Measurements from ENCODE around the gene PLCB1.

PLCB1 gene

DNA sequence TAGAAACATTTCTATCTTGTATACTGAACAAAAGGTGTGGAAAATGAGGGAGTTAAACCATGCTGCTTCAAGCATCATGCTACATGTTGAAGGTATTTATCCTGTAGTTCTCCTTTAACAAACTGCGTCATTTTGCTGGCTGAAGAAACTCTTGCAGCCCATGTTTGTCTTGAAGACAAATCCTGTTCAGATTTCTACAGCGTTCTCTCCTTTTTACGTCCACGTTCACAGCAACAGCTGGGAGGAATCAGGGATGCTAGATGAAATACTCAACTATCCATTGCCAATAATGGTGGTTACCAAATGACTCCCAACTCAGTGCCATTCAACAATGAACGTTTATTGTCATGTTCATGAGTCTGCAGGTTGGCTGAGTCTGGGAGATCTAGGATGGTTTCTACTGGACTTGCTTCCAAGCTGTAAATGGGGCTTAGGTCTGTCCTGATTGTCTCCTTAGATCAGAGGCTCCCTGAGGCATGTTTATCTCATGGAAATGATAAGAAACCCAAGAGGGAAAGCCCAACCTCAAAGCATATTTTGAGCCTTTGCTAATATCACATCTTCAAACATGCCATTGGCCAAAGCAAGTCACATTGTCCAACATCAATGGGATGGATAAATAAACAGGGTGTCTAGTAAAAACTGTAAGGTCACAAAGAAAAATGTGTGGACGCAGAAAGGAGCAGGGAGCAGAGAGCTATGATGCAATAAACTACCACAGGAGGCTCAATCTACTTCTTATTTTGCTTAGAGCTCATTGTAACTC, 2.7 kb upstream of the PLCB1 start:
- DNase-seq (ENCODE audit: low read depth in 2 of 2), result no peak

DNA sequence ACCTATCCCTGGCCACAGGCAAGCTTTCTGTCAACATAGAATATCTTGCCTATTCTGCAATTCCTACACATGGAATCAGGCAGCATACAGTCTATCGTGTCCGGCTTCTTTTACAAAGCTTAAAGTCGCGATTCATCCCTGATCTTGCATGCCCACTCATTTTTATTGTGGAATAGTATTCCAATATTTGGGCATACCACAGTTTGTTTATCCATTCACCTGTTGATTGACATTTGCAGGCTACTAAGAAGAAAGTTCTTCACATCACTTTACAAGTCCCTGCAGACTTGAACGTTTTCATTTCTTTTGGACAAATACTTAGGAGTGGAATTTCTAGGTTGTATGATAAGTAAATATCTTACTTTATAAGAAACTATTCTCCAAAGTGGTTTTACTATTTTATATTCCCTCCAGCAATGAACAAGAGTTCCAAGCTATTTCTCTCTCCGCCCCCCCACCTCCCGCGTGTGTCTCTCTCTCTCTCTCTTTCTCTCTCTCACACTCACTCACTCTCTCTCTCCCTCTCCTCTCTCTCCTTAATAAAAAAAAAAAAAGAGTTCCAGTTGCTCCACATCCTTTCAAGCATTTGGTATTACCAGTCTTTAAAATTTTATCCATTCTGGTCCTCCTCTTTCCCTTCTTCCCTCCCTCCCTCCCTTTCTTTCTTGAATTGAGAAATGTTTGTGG, 1.1 kb upstream of the PLCB1 start:
- DNase-seq (ENCODE audit: low read depth in 2 of 2), result no peak

GRCh38 chr20:8132484-8133309, 631 bp downstream of the PLCB1 start:
- DNase-seq (ENCODE audit: low read depth in 2 of 2), result no peak

GRCh38 chr20:8133310-8133768, 1.3 kb downstream of the PLCB1 start:
- no peak for DNase-seq (ENCODE audit: low read depth in 2 of 2)

GRCh38 chr20:8133851-8134451, 1.9 kb downstream of the PLCB1 start:
- no peak for DNase-seq (ENCODE audit: low read depth in 2 of 2)

DNA sequence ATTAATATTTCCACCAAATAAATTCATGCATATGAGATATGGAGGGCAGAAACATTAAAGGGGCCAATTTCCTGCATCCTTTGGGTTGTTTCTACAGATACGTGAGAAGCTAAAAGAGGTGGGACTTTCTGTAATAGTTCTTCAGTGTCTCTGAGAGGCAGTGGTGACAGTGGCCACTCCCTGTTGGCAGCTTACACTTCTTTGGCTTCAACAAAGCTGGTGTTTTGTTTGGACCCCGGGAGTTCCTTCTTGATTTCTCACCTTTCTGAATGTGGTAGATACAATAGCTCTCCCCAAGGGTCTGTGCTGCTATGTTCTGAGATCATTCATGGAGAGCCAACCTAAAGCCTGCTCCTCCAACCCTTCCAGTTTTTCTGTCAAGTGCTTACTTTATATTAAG, 7.8 kb downstream of the PLCB1 start:
- no peak for DNase-seq (ENCODE audit: low read depth in 2 of 2)

DNA sequence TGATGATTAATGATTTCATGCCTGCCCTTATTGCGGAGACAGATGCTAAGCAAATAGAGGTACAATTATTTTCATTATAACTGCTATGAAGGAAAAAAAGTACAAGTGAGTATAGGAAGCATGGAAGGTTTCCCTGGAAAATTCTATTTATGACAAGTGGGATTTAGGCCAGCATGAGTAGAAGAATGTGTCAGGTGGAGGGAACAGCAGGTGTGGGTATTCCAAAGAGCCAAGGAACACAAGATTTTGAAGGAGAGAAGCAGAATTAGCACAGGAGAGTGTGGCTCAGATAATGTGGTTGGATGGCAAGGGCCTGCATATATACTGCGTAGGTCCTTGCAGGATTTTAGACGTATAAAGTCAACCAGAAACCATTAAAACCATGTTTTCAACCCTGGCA, 11.4 kb downstream of the PLCB1 start:
- DNase-seq (ENCODE audit: low read depth in 2 of 2), result no peak

- DNase-seq (ENCODE audit: low read depth in 2 of 2), result no peak
Observed at GRCh38 chr20:8144282-8145245, 12.5 kb downstream of the PLCB1 start.

GRCh38 chr20:8145246-8146168, 13.4 kb downstream of the PLCB1 start:
- no peak for DNase-seq (ENCODE audit: low read depth in 2 of 2)

DNA sequence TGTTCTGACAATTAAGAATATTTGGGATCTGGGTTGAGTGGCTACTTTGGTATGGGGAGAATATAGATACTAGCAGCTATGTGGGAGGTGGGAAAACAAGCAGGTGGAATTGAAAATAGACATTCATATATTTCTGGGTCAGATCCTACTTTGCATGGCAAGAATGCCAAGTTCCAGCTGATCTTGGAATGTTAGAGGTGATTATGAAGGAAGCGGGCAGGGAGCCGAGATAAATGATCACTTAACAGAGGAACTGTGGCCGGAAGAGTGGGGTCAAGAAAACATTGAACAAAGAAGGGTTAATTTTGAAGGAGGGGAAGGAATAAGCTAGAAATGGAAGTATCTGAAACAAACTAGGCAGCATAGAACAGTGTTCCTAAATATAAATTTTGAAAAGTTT, 15.4 kb downstream of the PLCB1 start:
- no peak for DNase-seq (ENCODE audit: low read depth in 2 of 2)

DNA sequence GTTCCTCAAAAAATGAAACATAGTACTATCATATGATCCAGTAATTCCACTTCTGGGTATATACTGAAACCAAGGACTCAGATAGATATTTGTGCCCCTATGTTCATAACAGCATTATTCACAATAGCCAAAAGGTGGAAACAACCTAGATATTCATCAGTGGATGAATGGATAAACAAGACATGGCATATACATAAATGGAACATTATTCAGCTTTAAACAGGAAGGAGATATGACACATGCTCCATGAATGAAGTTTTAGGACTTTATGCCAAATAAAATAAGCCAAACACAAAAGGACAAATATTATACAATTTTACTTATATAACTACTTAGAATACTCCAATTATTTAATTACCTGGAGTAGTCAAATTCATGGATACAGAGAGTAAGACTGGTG, 16.4 kb downstream of the PLCB1 start:
- no peak for DNase-seq (ENCODE audit: low read depth in 2 of 2)

GRCh38 chr20:8150591-8150990, 18.5 kb downstream of the PLCB1 start:
- DNase-seq (ENCODE audit: low read depth in 2 of 2), result no peak

- no peak for DNase-seq (ENCODE audit: low read depth in 2 of 2)
Observed at GRCh38 chr20:8151372-8151771, 19.3 kb downstream of the PLCB1 start.

DNA sequence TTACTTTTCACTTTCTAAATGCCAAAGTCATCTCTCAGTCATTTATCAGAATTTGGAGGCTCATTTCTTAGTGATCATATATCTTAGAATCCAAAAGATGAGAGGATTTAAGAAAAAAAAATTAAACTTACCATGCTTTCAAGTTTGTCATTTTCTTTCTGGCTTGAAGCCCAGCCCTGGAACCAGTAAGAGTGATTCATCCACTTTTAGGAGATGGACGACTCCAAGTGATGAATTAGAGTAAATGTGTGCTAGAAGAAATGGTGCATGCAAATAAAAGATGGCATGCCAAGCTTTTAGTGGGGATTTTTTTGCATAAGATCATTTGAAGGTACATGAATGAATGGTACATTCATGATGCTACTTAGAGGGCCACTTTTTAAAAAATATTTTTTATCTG, 20.1 kb downstream of the PLCB1 start:
- DNase-seq (ENCODE audit: low read depth in 2 of 2), result no peak

GRCh38 chr20:8152847-8153246, 20.8 kb downstream of the PLCB1 start:
- DNase-seq (ENCODE audit: low read depth in 2 of 2), result no peak

DNA sequence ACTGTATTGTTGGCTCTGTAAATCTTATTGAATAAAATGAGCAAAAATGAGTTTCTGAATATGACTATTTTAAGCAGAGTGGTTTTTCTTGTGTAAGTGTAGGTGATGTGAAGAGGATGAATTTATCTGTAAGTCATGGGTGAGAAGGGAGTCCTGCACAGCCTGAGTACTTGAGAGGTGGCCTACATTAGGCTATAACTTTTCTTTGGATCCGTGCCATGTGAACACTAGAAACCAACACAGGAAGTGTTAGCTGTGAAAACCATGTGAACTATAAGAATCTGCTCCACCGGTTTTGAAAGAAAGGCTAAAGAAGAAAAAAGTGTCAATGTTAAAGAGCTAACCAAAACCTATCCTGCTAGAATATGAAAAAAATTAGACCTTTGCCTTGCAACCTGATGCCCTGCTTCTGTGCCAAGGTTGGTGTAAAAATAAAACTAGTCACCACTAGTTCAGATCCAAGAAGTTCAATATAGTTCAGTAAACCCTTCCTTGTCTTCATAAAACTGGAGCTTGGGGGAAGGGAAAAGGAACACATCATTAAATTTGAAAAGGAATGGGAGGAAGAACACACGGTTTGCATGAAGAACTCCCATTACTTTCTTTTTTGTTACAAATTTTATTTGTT, 21.3 kb downstream of the PLCB1 start:
- DNase-seq (ENCODE audit: low read depth in 2 of 2), result no peak

DNA sequence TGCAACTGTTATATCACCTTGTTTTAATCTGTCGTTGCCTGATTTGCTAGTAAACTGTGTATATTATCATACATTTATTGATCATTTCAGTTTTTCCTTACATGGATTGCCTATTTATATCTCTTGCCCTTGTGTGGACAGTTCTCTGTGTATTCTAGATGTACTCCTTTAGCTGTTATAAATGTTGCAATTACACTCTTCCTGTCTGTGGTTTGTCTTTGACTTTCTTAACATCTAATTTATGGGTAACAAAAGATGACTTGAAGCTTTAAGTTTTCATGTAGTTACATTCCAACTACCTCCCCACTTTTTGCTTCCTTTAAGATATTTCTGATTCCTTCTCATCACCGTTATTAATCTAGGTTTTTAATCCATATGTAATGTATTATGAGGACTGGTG, 22.6 kb downstream of the PLCB1 start:
- no peak for DNase-seq (ENCODE audit: low read depth in 2 of 2)

DNA sequence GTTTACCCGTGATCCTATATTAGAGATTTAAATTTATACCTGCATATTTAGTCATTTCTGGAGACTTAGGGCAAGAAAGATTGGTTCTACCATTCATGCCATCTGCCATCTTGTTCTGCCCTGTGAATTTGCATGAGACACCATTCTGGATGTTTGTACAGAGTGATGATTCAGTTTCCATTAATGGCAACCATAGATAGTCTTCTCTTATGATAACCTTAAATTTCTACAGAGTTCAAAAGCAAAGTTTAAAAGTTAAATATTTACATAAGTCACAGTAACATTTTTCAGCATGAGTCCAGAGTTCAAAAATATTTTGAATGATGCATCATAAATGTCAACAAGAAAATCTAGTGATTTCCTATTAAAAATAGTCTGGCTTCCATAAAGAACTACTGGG, 23.2 kb downstream of the PLCB1 start:
- no peak for DNase-seq (ENCODE audit: low read depth in 2 of 2)

GRCh38 chr20:8155812-8156211, 23.7 kb downstream of the PLCB1 start:
- DNase-seq (ENCODE audit: low read depth in 2 of 2), result no peak

Measured in stimulated activated CD8-positive, alpha-beta memory T cell treated with anti-CD3 and anti-CD28 coated beads, Interleukin-2, amount 100 ng/mL, for 1 hour (primary cell).